Fibroblast of skin of scalp (primary cell): Measurements from ENCODE around the gene TNIP1.

Source experiments
- DNase-seq: peaks from one replicate; pipeline ENCODE4 v3.0.0-alpha.2; 2013

The TNIP1 gene

DNA sequence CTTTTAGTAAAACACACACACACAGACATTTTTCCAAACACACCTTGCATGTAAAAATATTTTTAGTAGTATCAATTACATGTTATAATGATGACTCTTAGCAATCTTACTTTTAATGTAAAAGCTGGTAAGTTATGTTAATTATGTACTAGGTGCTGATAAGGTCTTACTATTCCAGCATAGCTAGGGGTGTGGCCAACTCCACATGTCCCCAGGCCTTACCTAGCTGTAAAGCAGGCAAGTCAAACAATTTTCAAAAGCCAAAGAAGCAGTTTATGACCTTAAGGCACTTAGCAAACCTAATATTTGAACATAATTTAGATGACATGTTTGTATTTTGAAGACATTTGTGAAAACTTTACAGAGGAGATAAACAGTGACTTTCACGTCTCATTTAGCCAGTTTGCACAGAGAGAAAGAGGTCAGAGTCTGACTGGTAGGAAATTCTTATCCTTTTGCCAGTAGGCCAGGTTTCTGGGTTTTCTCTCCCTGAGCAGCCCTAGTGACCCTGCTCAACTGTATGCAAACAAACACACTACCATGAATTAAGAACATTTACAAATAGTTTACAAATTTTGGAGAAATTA, 86.9 kb downstream of the TNIP1 start:
- no peak for DNase-seq

GRCh38 chr5:150993422-150993821, 87.4 kb downstream of the TNIP1 start:
- DNase-seq, result no peak

DNA sequence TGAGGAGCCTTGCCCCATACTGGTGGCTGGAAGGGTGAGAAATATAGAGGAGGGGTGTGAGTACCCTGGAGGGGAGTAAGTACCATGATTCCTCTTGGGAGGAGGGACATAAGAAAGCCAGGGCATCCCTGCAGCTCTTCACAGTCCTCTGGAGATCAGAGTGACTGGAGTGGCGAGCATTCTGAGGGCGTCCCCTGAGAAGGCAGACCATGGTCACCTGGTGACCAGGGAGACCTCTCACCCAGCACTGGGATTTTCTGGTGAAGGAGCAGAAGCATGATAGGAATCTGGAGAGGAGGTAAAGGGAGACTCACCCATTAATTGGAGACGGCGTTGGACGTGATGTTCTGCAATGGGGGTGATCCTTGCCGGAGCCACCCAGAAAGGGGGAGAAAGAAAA, 88.1 kb downstream of the TNIP1 start:
- no peak for DNase-seq

GRCh38 chr5:150989695-150990094, 91.1 kb downstream of the TNIP1 start:
- no peak for DNase-seq

GRCh38 chr5:150987746-150988145, 93.1 kb downstream of the TNIP1 start:
- no peak for DNase-seq
